Measurements from ENCODE around the gene COG5. TPM values are rescaled to one million over a fixed set of nuclear protein-coding genes. Genes with fewer than 3 reads are reported as not detected.

The COG5 gene
- total and polyA plus RNA-seq, 8 donors: 4.1 to 34.7 (median 26.5) TPM

- H3K27ac ChIP-seq: peak overlapping the region; percentile 88 to 99 (median 94)
- H3K9me3 ChIP-seq: no peaks in the 10 kb centered on the region
- H3K4me3 ChIP-seq: peak overlapping the region; percentile 18 to 46 (median 34)
- WGBS, 2 donors: 0 to 1% methylated on average over 15 of the region's 15 CpGs
- TF ChIP-seq CTCF (IDR thresholded peaks at IDR 0.05): peak in 3 of 4 donors; percentile 14 to 35 (median 14)
- ATAC-seq: peak; percentile 21 to 34 (median 24)
- peak in 2 of 6 donors; percentile 22 to 59 for DNase-seq
- H3K27me3 ChIP-seq: no peaks in the 10 kb centered on the region
- intact Hi-C loops (cut with DNase I): no loop called here
- H3K36me3 ChIP-seq: no peaks in the 10 kb centered on the region
- peak; percentile 94 for FAIRE-seq
- peaks cover 11 to 26% (median 25%) of the 10 kb centered on the region in 3 donors for H3K4me1 ChIP-seq
Measured at GRCh38 chr7:107167483-107168232, 396.1 kb downstream of the COG5 start.

GRCh38 chr7:107166736-107167426 lies 396.8 kb downstream of the COG5 start:
- no peak for ATAC-seq
- H3K9me3 ChIP-seq: no peaks in the 10 kb centered on the region
- H3K27me3 ChIP-seq: no peaks in the 10 kb centered on the region
- no peak for DNase-seq
- TF ChIP-seq CTCF (IDR thresholded peaks at IDR 0.05): no peak
- H3K27ac ChIP-seq: peak overlapping the region; percentile 88 to 99 (median 94)
- H3K4me3 ChIP-seq: peak overlapping the region in 3 of 4 donors; percentile 18 to 46 (median 45)
- no peaks in the 10 kb centered on the region for H3K36me3 ChIP-seq
- intact Hi-C loops (cut with DNase I): no loop called here
- 32 to 39% methylated on average over 5 of the region's 5 CpGs for WGBS, 2 donors
- peaks cover 4 to 18% (median 17%) of the 10 kb centered on the region in 3 donors for H3K4me1 ChIP-seq
- peak; percentile 9 for FAIRE-seq

- Histone ChIP-seq H3K27me3 (no peaks in the 10 kb centered on the region), H3K4me1 (peaks cover 0 to 11% (median 9%) of the 10 kb centered on the region in 3 donors), H3K4me3 (no peak overlapping the region), H3K36me3 (no peaks in the 10 kb centered on the region), H3K9me3 (no peaks in the 10 kb centered on the region), H3K27ac (no peak overlapping the region)
- FAIRE-seq (no peak), DNase-seq (no peak), ATAC-seq (no peak)
- WGBS, 2 donors: 60 to 64% methylated on average over 3 of the region's 3 CpGs
- intact Hi-C loops (cut with DNase I): no loop called here
- no peak for TF ChIP-seq CTCF (IDR thresholded peaks at IDR 0.05)
Measured at GRCh38 chr7:107165341-107165740, 398.4 kb downstream of the COG5 start.

GRCh38 chr7:107164092-107164491 lies 399.6 kb downstream of the COG5 start:
- no peak for TF ChIP-seq CTCF (IDR thresholded peaks at IDR 0.05)
- H3K36me3 ChIP-seq: no peaks in the 10 kb centered on the region
- peaks cover 0 to 11% (median 5%) of the 10 kb centered on the region in 3 donors for H3K4me1 ChIP-seq
- intact Hi-C loops (cut with DNase I): no loop called here
- no peak for DNase-seq
- H3K27me3 ChIP-seq: no peaks in the 10 kb centered on the region
- no peak overlapping the region for H3K4me3 ChIP-seq
- no peak for ATAC-seq
- no peaks in the 10 kb centered on the region for H3K9me3 ChIP-seq
- WGBS, 2 donors: 52 to 54% methylated on average over 2 of the region's 2 CpGs
- FAIRE-seq: no peak
- no peak overlapping the region for H3K27ac ChIP-seq
